ACHN (cell line): ENCODE measurements around the gene LDB2.
A peak's percentile ranks its signal among the peaks of the same experiment; 100 is the strongest.
"Not testable (repeated sequence)": the region's sequence is repeated elsewhere in the genome, so short reads cannot be mapped to it uniquely, and the experiment has no call there.

Experiments used
- DNase-seq: peaks from one replicate; pipeline ENCODE4 v3.0.0-alpha.2; 2015
- in situ Hi-C: cut with HindIII; loops from 2 replicates; pipeline ENCODE4 v1.10.0; 2017; ENCODE audit warnings: low sequenced_read_pairs, low pct_ligation_motif_present, low pct_unique_long_range_greater_than_20kb

LDB2 gene

GRCh38 chr4:16897991-16898827 lies at the start of gene LDB2:
Gene LDB2 (minus strand): TSS chr4:16898645.
- in situ Hi-C loops, result no loop called here
- DNase-seq, result no peak

GRCh38 chr4:16942491-16942890 lies 44.0 kb upstream of the LDB2 start:
- no peak for DNase-seq
- in situ Hi-C loops, result no loop called here

GRCh38 chr4:16939178-16939577 lies 40.7 kb upstream of the LDB2 start:
- no peak for DNase-seq
- in situ Hi-C loops, result no loop called here

DNA sequence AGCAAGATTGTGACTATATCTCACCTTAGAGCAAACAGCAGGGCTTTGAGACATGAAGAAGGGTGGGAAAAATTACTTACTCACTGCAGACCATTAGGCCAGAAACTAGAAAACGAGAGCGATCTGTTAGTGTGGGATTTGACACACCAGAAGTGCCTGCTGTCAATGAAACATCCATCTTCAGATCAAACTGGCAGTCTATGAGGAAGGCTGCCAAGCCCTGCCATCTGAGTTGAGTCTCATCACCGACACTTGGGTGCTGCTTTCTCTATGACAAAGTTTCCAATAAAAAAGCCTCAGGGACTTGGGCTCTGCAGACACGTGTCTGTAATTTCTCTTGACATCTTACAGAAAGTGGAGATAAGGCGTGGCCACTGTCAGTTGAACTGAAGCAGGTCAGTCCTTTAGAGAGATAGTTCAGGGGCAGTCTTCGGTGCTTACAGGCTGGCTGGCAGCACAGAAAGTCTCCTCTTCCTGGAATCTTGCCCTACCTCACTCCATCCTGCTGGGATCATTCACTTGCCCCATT lies 40.1 kb upstream of the LDB2 start:
- no peak for DNase-seq
- in situ Hi-C loops, result no loop called here

DNA sequence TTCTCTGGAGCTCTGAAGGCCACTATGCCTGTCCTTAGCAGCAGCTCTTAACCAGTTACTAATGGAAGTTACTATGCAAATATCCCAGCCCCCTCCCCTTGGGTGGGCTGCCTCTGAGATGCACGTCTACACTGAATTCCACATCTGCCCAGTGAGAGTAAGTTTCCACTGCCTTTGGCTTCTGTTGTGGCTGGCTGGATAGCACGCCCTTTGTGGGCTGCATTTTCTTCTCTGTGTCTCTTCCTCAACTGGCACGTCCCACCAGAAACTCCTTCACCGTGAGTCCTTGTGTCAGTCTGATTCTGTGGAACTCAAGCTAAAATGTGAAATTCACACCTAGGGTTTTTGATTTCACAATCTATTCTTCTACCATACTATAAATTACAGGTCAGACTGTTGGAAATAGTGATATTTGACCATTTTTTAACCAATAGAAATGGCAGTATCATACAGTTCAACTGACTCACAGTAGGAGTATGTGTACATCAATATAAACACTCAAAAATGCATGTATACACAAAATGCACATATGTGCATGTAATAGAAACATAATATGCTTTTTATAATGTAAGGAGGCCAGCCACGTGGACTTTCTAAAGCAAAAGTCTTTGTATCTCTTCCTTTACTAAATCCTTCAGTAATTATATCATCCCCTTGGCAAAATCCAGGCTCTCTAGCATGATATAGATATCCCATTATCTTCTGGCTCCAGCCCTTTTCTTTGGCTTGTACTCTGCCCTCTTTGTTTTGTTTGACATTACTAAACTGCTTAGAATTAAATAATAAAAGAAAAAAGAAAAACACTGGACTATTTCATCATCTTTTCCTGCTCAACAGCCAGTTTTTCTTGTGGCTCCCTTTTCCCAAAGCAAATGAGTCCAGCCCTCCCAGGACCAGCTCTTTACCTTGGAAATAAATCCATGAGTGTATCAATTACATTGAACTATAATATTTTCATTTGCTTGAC lies 33.2 kb upstream of the LDB2 start:
- in situ Hi-C loops, result no loop called here
- no peak for DNase-seq

DNA sequence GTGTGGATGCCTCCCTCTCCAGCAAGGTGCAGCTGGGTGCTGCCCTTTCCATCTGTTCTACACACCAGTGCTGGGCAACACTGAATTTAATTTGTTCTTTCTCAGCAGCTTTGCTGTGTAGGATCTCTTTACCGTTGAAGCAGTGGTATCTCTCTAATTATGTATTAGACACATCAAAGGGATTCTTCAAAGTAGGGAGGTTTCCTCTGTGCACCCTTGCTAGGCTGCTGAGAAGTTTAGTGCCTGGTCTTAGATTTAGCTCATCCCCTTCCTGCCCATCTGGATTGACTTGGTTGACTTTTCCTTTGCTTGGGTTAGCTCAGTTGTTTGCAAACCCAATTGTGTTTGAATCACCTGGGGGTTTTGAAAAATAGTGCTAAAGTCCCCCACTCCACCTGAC lies 27.8 kb upstream of the LDB2 start:
- DNase-seq, result no peak
- in situ Hi-C loops, result no loop called here

GRCh38 chr4:16918716-16919115 lies 20.3 kb upstream of the LDB2 start:
- DNase-seq, in situ Hi-C loops: not testable (repeated sequence)

DNA sequence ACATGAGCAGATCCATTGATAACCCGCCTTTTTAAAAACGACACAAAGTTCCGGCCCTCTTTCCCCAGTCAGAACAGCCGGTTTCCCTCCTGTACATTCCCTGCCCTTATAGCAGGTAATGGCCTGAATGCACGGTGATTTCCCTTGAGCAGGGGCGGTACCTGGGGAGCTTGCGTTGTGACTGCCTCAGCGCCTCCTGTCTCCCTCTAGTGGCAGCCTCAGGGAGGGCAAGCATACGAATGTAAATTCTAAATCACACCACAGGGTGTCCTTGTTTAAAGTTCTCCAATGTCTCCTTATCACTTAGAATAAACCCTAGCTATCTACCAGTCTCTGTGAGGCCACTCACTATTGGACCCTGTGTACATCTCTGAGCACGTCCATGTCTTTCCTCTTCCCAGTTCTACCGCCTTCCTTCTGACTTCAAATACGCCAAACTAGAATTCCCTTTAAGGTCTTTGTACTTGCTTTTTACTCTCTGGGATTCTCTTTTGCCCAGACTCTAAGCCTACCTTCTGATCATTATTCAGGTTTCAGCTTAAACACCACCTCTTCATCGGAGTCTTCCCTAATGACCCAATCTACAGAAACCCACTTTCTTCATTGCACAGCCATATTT lies 18.4 kb upstream of the LDB2 start:
- peak; percentile 66 for DNase-seq
- in situ Hi-C loops, result no loop called here

DNA sequence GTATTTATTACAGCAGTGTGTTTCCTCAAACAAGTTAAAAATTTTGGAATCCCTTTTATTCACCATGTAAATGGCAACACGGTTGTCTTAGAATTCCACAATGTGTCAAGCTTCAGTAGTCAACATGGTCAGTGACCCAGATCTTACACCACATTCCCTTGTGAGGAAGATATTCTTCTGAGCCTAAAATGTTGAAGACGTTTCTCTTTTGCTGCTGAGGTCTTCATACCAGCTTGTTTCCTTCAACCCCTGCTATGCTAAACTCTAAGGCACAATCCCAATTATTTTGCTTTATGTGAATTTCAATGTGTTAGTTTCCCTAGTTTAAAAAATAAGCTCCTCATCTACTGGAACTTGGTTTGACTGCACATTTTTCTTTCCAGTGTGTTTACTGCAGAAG lies 17.6 kb upstream of the LDB2 start:
- no peak for DNase-seq
- in situ Hi-C loops, result no loop called here

GRCh38 chr4:16914208-16914607 lies 15.8 kb upstream of the LDB2 start:
- DNase-seq, result no peak

DNA sequence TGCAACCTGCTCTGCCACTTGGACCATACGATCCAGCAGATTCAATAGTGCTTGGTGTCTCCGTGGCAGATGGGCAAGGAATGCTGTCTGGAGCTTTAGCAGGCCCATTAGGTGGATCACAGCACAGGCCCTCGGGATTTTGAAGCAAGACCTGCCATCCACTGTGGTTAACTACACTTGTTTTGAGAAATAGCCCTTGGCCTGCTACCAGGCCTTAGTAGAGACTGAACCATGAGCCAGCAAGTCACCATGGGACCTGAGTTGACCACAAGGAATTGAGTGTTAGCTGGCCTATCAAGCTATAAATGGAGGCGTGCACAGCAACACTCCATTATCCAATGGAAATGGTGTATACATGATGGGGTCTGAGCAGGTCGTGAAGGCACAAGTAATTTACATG lies 14.5 kb upstream of the LDB2 start:
- in situ Hi-C loops, result no loop called here
- no peak for DNase-seq

More at GRCh38 chr4:16914208-16914607, 15.8 kb upstream of the LDB2 start:
- in situ Hi-C loops, result no loop called here

DNA sequence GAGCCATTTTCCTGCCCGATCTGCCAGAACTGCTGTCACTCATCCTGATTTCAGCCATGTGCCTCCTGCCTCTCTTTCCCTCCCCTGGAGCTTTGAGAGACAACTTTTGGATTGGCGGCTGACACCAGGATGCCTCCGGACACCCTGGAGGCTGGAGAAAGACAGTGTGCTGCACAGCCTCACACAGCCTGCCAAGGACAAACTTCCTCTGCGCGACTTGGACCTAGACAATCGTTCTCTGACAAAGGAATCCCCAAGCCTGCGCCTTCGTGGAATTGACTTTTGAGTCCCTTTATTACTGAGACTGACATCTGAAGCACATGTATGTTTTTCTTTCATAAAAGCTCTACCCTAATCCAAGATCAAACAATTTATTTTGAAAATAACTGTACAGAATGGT lies 10.8 kb upstream of the LDB2 start:
- in situ Hi-C loops, result no loop called here

GRCh38 chr4:16908377-16909021 lies 10.1 kb upstream of the LDB2 start:
- no peak for DNase-seq
- in situ Hi-C loops, result no loop called here

More for the DNA sequence above, 10.8 kb upstream of the LDB2 start:
- no peak for DNase-seq

- DNase-seq, result no peak
- in situ Hi-C loops, result no loop called here
Measured at GRCh38 chr4:16900325-16900724, 1.9 kb upstream of the LDB2 start.

- in situ Hi-C loops, result no loop called here
- no peak for DNase-seq
Measured at GRCh38 chr4:16896881-16897750, 1.3 kb downstream of the LDB2 start.

GRCh38 chr4:16894406-16894805 lies 4.0 kb downstream of the LDB2 start:
- in situ Hi-C loops, result no loop called here
- no peak for DNase-seq

DNA sequence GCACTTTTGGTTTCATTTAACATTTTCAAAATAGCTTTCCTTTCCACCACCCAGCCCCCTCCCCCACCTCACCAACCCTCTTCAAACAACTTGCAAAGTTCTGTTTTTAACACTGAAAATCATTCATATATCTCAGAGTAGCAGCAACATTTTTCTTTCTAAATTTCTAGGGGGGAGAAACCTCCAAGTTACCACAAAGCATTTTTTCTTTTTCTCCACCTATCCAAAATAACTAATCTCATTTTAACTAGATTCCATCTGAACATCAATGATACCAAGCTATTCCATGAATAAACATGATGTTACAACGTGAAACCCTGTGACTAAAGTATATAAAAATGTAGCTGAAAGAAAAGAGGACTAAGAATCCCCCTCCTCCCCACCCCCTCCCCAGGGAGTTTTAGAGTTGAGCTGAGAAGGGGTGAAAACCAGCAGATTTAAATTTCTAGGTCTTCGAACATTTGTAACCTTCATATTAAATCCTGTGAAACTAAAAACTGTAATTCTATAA lies 5.2 kb downstream of the LDB2 start:
- no peak for DNase-seq
- in situ Hi-C loops, result no loop called here
